MM.1S (cell line): ENCODE data around the gene LMF1.

Experiments used
- DNase-seq: peaks from one replicate; pipeline ENCODE4 v3.0.0-alpha.2; 2015
- H2AFZ ChIP-seq: fragments of 300-600 bp; sonication (generic); 2 replicates; pipeline ENCODE4 v1.6.0; 2016; ENCODE audit warnings: antibody characterized with exemption, low read length
- H3F3A ChIP-seq: fragments of 300-600 bp; sonication (generic); 2 replicates; pipeline ENCODE4 v1.6.1; 2016; ENCODE audit warnings: mild to moderate bottlenecking, antibody characterized with exemption, low read length, moderate library complexity, mixed read lengths; ENCODE audit not compliant: insufficient read depth
- H3K27ac ChIP-seq: fragments of 300-600 bp; sonication (generic); 2 replicates; pipeline ENCODE4 v1.5.1; 2016; ENCODE audit warnings: mild to moderate bottlenecking, low read length
- H3K27me3 ChIP-seq: fragments of 300-600 bp; sonication (generic); replicated peaks from 2 replicates; pipeline ENCODE4 v1.6.0; 2016; ENCODE audit warnings: low read length; ENCODE audit not compliant: insufficient read depth
- H3K36me3 ChIP-seq: fragments of 300-600 bp; sonication (generic); replicated peaks from 2 replicates; pipeline ENCODE4 v1.6.1; 2016; ENCODE audit warnings: mild to moderate bottlenecking, low read length, mixed read lengths; ENCODE audit not compliant: insufficient read depth
- H3K4me1 ChIP-seq: fragments of 300-600 bp; sonication (generic); 2 replicates; pipeline ENCODE4 v1.6.1; 2016; ENCODE audit warnings: low read length, mixed read lengths
- H3K4me2 ChIP-seq: fragments of 300-600 bp; sonication (generic); 2 replicates; pipeline ENCODE4 v1.6.0; 2016; ENCODE audit warnings: low read depth, low read length
- H3K4me3 ChIP-seq: fragments of 300-600 bp; sonication (generic); 2 replicates; pipeline ENCODE4 v1.5.1; 2016; ENCODE audit warnings: low read length, mixed read lengths
- H3K79me2 ChIP-seq: fragments of 300-600 bp; sonication (generic); 2 replicates; pipeline ENCODE4 v1.6.1; 2016; ENCODE audit warnings: mixed run types, low read length, mixed read lengths
- H3K9ac ChIP-seq: fragments of 300-600 bp; sonication (generic); 2 replicates; pipeline ENCODE4 v1.6.1; 2016; ENCODE audit warnings: low read length, mixed read lengths
- H3K9me2 ChIP-seq: fragments of 300-600 bp; sonication (generic); replicated peaks from 2 replicates; pipeline ENCODE4 v1.6.1; 2016; ENCODE audit warnings: mild to moderate bottlenecking, low read length, mixed read lengths; ENCODE audit not compliant: insufficient read depth
- H3K9me3 ChIP-seq: fragments of 300-600 bp; sonication (generic); replicated peaks from 2 replicates; pipeline ENCODE4 v1.6.1; 2016; ENCODE audit warnings: mild to moderate bottlenecking, low read length, mixed read lengths; ENCODE audit not compliant: insufficient read depth
- H4K20me1 ChIP-seq: fragments of 300-600 bp; sonication (generic); 2 replicates; pipeline ENCODE4 v1.6.1; 2016; ENCODE audit warnings: mild to moderate bottlenecking, low read length, moderate library complexity, mixed read lengths; ENCODE audit not compliant: insufficient read depth
- EZH2 ChIP-seq: fragments of 300-600 bp; sonication (generic); optimal IDR thresholded peaks from 2 replicates; pipeline ENCODE3; 2017; ENCODE audit warnings: low read depth, mild to moderate bottlenecking, antibody characterized with exemption, low read length, mixed read lengths
- EZH2phosphoT487 ChIP-seq: fragments of 300-600 bp; sonication (generic); IDR thresholded peaks from 2 replicates; pipeline ENCODE4 v1.6.1; 2018; ENCODE audit warnings: antibody characterized with exemption, low read length
- TF ChIP-seq, protein P1 (sequence below): fragments of 300-600 bp; sonication (generic); IDR thresholded peaks from 2 replicates; pipeline ENCODE4 v1.5.1; 2016; ENCODE audit warnings: antibody characterized with exemption, low read length, mixed read lengths

The LMF1 gene

DNA sequence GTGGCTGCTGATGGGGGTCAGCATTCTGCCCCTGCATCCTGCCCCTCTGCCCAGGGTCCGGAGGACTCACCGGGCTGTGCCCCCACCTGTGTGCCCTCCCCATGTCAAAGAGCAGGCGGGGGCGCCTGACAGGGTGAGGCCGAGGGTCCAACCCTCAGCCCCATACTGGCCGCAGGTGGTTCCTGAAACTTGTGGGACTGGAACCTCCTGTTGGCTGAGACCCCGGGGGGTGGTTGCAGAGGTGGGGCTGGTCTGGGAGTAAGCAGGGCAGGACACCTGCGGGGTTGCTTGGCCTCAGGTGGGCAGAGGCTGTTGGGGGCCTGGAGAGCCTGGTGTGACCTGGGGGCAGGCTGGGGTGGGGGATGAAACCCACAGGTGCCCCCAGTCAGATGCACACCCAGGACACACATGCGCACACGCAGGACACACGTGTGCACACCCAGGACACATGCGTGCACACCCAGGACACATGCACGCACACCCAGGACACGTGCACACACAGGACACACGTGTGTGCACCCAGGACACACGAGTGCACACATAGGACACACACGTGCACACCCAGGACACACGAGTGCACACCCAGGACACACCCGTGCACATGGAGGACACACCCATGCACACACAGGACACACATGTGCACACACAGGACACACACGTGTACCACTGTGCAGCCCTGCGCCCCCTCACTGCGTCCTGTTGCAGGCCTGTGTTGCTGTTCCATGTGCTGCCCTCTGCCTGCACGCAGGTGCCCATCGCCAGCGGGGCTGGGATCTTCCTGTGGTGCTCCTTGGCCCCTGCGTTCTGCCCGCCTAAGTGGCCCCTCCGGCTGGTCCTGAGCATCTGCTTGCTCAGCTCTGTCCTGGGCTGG lies 42.2 kb upstream of the LMF1 start:
- peaks cover 97% of the 10 kb centered on the region for H3K27me3 ChIP-seq
- no peak overlapping the region for H3K9ac ChIP-seq
- no peaks in the 10 kb centered on the region for H3K79me2 ChIP-seq
- no peaks in the 10 kb centered on the region for H4K20me1 ChIP-seq
- H3K9me2 ChIP-seq: no peaks in the 10 kb centered on the region
- H3K4me2 ChIP-seq: no peak overlapping the region
- H3K36me3 ChIP-seq: no peaks in the 10 kb centered on the region
- H3K9me3 ChIP-seq: no peaks in the 10 kb centered on the region
- no peak overlapping the region for H3K4me3 ChIP-seq
- no peaks in the 10 kb centered on the region for H3F3A ChIP-seq
- TF ChIP-seq EZH2 (no peak), EZH2phosphoT487 (no peak)
- TF ChIP-seq, protein P1, sequence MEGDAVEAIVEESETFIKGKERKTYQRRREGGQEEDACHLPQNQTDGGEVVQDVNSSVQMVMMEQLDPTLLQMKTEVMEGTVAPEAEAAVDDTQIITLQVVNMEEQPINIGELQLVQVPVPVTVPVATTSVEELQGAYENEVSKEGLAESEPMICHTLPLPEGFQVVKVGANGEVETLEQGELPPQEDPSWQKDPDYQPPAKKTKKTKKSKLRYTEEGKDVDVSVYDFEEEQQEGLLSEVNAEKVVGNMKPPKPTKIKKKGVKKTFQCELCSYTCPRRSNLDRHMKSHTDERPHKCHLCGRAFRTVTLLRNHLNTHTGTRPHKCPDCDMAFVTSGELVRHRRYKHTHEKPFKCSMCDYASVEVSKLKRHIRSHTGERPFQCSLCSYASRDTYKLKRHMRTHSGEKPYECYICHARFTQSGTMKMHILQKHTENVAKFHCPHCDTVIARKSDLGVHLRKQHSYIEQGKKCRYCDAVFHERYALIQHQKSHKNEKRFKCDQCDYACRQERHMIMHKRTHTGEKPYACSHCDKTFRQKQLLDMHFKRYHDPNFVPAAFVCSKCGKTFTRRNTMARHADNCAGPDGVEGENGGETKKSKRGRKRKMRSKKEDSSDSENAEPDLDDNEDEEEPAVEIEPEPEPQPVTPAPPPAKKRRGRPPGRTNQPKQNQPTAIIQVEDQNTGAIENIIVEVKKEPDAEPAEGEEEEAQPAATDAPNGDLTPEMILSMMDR: no peak
- H3K4me1 ChIP-seq: no peaks in the 10 kb centered on the region
- DNase-seq: no peak
- no peak overlapping the region for H2AFZ ChIP-seq
- no peak overlapping the region for H3K27ac ChIP-seq

DNA sequence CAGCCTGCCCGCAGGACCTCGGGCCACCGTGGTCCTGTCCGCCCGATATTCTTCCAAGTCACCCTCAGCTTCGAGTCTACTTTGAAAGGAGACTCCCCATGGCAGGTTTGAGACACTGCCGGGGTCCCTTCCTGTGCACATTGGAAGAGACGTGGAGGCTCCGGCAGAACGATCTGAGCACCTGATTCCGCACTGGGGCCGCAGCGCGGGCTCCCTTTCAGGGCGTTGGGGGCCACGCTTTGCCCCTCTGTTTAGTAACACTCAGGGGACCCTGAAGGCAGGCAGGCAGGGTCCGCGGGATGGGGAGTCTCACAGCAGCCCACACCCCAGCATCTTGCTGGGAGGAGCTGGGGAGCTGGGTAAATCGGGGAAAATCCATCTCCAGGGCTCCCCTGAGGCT lies 41.4 kb upstream of the LMF1 start:
- peaks cover 97% of the 10 kb centered on the region for H3K27me3 ChIP-seq
- no peaks in the 10 kb centered on the region for H3F3A ChIP-seq
- H3K36me3 ChIP-seq: no peaks in the 10 kb centered on the region

DNA sequence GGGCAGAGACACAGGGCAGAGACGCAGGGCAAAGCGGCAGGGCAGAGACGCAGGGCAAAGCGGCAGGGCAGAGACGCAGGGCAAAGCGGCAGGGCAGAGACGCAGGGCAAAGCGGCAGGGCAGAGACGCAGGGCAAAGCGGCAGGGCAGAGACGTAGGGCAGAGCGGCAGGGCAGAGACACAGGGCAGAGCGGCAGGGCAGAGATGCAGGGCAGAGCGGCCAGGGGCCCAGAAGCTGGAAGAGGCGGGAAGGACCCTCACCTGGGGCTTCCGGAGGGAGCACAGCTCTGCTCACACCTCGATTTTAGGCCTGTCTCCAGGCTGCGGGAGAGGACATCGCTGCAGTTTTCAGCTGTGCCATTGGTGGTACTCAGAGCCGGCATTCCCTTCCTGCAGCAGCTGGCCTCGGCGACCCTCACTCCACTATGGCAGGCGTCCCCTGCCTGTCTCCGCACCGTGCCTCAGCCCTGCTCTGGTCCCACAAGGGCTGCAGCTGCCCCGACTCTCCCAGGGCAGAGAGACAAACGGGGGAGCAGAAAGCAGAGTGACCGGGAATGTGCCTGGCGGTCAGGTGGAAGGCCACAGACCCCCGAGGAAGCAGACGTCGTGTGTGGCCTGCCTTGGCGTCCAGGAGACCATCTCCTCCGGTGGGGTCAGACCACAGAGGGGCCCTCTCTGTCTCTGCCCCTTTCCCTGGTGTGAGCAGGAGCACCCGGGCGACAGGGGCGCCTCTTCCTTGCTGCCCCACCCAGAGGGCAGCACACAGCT lies 40.7 kb upstream of the LMF1 start:
- no peaks in the 10 kb centered on the region for H3K36me3 ChIP-seq
- H3K9me2 ChIP-seq: no peaks in the 10 kb centered on the region
- H2AFZ ChIP-seq: no peak overlapping the region
- H3K4me1 ChIP-seq: no peaks in the 10 kb centered on the region
- no peak for TF ChIP-seq EZH2phosphoT487
- TF ChIP-seq, protein P1: no peak
- TF ChIP-seq EZH2: no peak
- no peak overlapping the region for H3K4me2 ChIP-seq
- H3K9ac ChIP-seq: no peak overlapping the region
- no peak for DNase-seq
- H4K20me1 ChIP-seq: no peaks in the 10 kb centered on the region
- H3K79me2 ChIP-seq: no peaks in the 10 kb centered on the region
- no peaks in the 10 kb centered on the region for H3K9me3 ChIP-seq
- peaks cover 97% of the 10 kb centered on the region for H3K27me3 ChIP-seq
- no peak overlapping the region for H3K4me3 ChIP-seq
- H3F3A ChIP-seq: no peaks in the 10 kb centered on the region
- no peak overlapping the region for H3K27ac ChIP-seq

More for the DNA sequence above, 41.4 kb upstream of the LMF1 start:
- Histone ChIP-seq H3K4me2 (no peak overlapping the region), H3K27ac (no peak overlapping the region), H3K9me3 (no peaks in the 10 kb centered on the region), H3K4me3 (no peak overlapping the region), H3K4me1 (no peaks in the 10 kb centered on the region), H2AFZ (no peak overlapping the region), H3K9ac (no peak overlapping the region), H3K9me2 (no peaks in the 10 kb centered on the region), H3K79me2 (no peaks in the 10 kb centered on the region), H4K20me1 (no peaks in the 10 kb centered on the region)
- DNase-seq: no peak
- TF ChIP-seq EZH2 (no peak), EZH2phosphoT487 (no peak)
- TF ChIP-seq, protein P1: no peak
